KMS-11 (cell line): ENCODE measurements around the gene ASCL5.

Source experiments
- H2AFZ ChIP-seq: fragments of 200-600 bp; sonication (generic); 2 replicates; pipeline ENCODE4 v1.6.1; 2016; ENCODE audit warnings: antibody characterized with exemption, mixed run types, low read depth
- H3K27ac ChIP-seq: fragments of 200-600 bp; sonication (generic); 2 replicates; pipeline ENCODE4 v1.6.1; 2016; ENCODE audit warnings: mild to moderate bottlenecking, mixed run types
- H3K27me3 ChIP-seq: fragments of 200-600 bp; sonication (generic); 2 replicates; pipeline ENCODE4 v1.6.1; 2017; ENCODE audit warnings: mild to moderate bottlenecking, low read depth, mixed run types, moderate library complexity; ENCODE audit not compliant: insufficient read depth
- H3K36me3 ChIP-seq: fragments of 200-600 bp; sonication (generic); 2 replicates; pipeline ENCODE4 v1.6.1; 2017; ENCODE audit warnings: mild to moderate bottlenecking, mixed run types; ENCODE audit not compliant: insufficient read depth
- H3K4me1 ChIP-seq: fragments of 200-600 bp; sonication (generic); 2 replicates; pipeline ENCODE4 v1.6.1; 2016; ENCODE audit warnings: mild to moderate bottlenecking, low read depth, mixed run types; ENCODE audit not compliant: poor library complexity, severe bottlenecking
- H3K4me2 ChIP-seq: fragments of 200-600 bp; sonication (generic); 2 replicates; pipeline ENCODE4 v1.7.0; 2016; ENCODE audit warnings: mild to moderate bottlenecking, mixed run types
- H3K4me3 ChIP-seq: fragments of 200-600 bp; sonication (generic); IDR thresholded peaks from 2 replicates; pipeline ENCODE4 v1.6.1; 2017; ENCODE audit warnings: low read depth, low read length, mixed read lengths; ENCODE audit not compliant: insufficient read depth
- H3K79me2 ChIP-seq: fragments of 200-600 bp; sonication (generic); 2 replicates; pipeline ENCODE4 v1.6.1; 2016; ENCODE audit warnings: low read depth, mixed run types; ENCODE audit not compliant: insufficient read depth
- H3K9ac ChIP-seq: fragments of 200-600 bp; sonication (generic); 2 replicates; pipeline ENCODE4 v1.6.1; 2016; ENCODE audit warnings: mild to moderate bottlenecking, mixed run types
- H4K20me1 ChIP-seq: fragments of 200-600 bp; sonication (generic); 2 replicates; pipeline ENCODE4 v1.6.1; 2016; ENCODE audit warnings: mild to moderate bottlenecking, mixed run types; ENCODE audit not compliant: insufficient read depth
- TF ChIP-seq, protein P1 (sequence below): fragments of 200-600 bp; sonication (generic); conservative IDR thresholded peaks from 2 replicates; pipeline ENCODE4 v1.6.1; 2017; ENCODE audit warnings: low read depth, mild to moderate bottlenecking, antibody characterized with exemption, low read length, moderate library complexity, mixed read lengths

ASCL5 gene

DNA sequence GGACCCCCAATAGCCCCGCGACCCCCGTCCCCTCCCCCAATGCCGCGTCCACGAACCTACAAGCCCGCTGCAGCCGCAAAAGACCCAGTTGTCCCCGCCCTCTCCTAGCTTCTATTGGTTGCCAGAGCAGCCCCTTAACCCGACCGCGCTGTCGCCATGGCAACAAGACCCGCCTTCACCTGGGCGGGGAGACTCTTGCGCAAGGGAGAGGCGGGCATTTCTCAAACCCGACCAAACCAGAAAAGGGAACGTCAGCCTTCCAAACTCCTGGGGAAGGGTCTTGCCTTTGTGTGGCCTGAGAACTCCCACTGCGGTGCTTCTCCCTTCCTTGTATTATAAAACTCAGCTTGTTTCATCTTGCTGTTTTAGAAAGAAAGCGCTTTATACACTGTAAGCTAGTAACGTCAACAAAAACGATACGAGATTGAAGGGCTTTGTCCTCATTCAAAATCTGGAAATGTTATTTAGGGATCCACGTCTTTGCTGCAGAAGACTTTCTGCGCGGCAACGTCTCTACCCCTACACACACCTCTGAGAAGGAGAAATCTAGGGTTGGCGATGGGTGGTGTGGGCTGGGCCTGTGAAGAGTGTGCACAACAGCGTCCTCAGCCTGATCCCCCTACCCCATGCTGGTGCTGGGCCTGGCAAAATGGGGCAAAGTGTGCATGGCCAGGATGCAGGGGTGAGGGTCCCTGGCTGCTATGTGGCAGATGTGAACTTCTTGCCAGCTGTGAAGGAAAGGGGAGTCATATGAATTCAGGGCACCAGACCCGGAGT lies 27.6 kb upstream of the ASCL5 start, which contains the start of gene TMEM9:
TSS of gene TMEM9 (minus strand) at position 86 of the 777 bp plus-strand sequence. CDS start 551 bp downstream, outside the sequence.
- Histone ChIP-seq H3K36me3 (no peaks in the 10 kb centered on the region), H3K27ac (no peak within 1 kb of the TSS), H3K9ac (peak within 1 kb of the TSS; percentile 46; the same call in 1 of the 2 replicates), H3K27me3 (no peaks in the 10 kb centered on the region), H2AFZ (peak within 1 kb of the TSS; percentile 70), H3K4me2 (peak within 1 kb of the TSS; percentile 59), H3K4me1 (peaks cover 33% of the 10 kb centered on the region), H3K4me3 (peak within 1 kb of the TSS; percentile 94), H4K20me1 (no peaks in the 10 kb centered on the region), H3K79me2 (peaks cover 8% of the 10 kb centered on the region; the same call in 1 of the 2 replicates)
- TF ChIP-seq, protein P1, sequence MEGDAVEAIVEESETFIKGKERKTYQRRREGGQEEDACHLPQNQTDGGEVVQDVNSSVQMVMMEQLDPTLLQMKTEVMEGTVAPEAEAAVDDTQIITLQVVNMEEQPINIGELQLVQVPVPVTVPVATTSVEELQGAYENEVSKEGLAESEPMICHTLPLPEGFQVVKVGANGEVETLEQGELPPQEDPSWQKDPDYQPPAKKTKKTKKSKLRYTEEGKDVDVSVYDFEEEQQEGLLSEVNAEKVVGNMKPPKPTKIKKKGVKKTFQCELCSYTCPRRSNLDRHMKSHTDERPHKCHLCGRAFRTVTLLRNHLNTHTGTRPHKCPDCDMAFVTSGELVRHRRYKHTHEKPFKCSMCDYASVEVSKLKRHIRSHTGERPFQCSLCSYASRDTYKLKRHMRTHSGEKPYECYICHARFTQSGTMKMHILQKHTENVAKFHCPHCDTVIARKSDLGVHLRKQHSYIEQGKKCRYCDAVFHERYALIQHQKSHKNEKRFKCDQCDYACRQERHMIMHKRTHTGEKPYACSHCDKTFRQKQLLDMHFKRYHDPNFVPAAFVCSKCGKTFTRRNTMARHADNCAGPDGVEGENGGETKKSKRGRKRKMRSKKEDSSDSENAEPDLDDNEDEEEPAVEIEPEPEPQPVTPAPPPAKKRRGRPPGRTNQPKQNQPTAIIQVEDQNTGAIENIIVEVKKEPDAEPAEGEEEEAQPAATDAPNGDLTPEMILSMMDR, result no peak

DNA sequence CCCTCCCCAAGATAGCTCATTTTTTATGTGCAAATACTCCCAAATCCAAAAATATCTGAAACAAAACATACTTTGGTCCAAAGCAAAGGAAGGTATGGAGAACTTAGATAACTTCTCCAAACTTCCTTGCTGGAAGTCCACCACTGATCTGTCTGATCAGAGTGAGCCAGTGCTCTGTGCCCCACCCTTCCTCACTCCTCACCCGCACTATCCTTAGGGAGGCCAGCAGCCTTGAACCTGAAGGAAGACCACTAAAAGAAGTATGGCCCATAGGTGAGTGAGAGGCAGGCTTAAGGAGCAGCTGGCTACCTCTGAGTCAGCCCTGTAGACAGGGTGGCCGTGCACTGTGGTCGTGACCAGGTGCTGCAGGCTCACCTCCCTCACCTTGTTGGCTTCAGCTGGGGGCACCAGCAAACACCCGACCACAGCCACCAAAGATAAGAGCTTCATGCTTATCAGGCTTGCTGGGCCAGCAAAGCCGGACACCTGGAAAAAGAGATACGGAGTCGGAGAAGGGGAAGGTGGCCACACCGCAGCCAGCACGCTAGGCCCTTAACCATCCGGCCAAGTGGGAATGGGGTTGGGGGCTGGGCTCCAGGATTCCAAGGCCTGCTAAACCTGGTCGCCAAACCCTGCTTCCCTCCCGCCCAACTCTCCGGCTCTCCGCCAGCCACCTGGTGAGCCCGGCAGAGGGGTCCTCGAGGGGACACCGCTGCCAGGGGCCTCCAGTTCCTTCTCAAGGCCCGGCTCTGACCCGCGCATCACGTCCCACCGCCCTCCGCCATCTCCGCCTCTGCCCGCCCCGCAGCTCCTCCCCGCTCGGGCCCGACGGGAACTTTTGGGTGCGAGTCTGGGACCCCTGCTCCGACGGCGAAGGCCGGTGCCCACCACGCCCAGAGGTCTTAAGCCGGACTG lies 26.7 kb upstream of the ASCL5 start:
- H3K36me3 ChIP-seq, result no peaks in the 10 kb centered on the region
- peaks cover 8% of the 10 kb centered on the region; the same call in 1 of the 2 replicates for H3K79me2 ChIP-seq
- no peaks in the 10 kb centered on the region for H3K27me3 ChIP-seq
- peak overlapping the region; percentile 54 for H3K4me2 ChIP-seq
- H3K27ac ChIP-seq, result no peak overlapping the region
- H4K20me1 ChIP-seq, result no peaks in the 10 kb centered on the region
- H3K4me3 ChIP-seq, result peak overlapping the region; percentile 94
- peak overlapping the region; percentile 70 for H2AFZ ChIP-seq
- peak overlapping the region; percentile 46; the same call in 1 of the 2 replicates for H3K9ac ChIP-seq
- TF ChIP-seq, protein P1, result no peak
- peaks cover 31% of the 10 kb centered on the region for H3K4me1 ChIP-seq

DNA sequence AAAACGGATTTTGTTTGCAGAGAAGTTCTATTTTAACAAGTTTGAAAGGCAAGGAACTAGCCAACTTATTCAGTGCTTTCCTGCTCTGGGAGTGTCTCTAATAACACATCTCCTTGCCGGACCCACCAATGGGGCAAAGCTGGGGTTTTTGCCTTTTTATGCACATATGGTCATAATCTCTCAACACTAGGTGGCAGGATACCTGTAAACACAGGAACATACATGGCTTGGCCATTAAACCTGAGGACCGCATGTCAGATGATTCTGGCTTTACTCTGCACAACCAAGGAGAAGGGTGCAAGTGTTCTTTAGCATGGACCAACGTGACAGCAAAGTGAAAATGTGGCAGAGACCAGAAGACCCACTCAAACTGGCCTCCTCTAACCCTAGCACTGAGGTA lies 22.4 kb upstream of the ASCL5 start:
- Histone ChIP-seq H4K20me1 (no peaks in the 10 kb centered on the region), H2AFZ (no peak overlapping the region), H3K79me2 (peaks cover 8% of the 10 kb centered on the region; the same call in 1 of the 2 replicates), H3K36me3 (peaks cover 4% of the 10 kb centered on the region; the same call in 1 of the 2 replicates), H3K4me3 (no peak overlapping the region), H3K4me2 (no peak overlapping the region), H3K27me3 (no peaks in the 10 kb centered on the region), H3K9ac (no peak overlapping the region), H3K4me1 (peaks cover 8% of the 10 kb centered on the region), H3K27ac (no peak overlapping the region)
- TF ChIP-seq, protein P1, result peak; percentile 84

DNA sequence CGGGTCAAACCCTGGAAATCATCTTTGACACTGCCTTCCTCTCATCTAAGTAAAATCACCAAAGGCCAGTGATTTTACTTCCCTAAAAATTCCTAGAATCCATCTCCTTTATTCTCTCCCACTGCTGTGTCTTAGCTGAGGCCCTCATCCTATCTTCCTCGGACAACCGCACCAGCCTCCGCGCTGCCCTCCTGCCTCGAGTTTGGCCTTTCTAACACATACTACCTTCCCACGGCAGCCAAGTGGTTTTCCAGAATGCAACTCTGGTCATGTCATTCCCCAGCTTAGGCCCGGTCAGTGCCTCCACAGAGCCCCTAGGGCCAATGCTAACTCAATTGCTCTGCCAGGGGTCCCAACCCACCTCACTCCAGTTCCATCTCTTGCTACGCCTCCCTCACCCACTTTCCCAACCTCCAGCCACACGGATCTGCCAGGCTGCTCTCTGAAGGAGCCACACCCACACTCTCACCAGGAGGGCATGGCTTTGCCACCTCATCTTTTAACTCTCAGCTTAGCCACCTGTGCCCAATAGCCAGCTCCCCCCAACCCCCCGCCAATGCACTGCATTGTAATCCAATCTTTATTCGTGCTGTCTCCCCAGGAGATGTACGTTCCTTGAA lies 20.5 kb upstream of the ASCL5 start:
- Histone ChIP-seq H3K27me3 (no peaks in the 10 kb centered on the region), H3K36me3 (peaks cover 4% of the 10 kb centered on the region; the same call in 1 of the 2 replicates), H4K20me1 (no peaks in the 10 kb centered on the region), H3K4me2 (no peak overlapping the region), H3K79me2 (no peaks in the 10 kb centered on the region), H3K4me3 (no peak overlapping the region), H3K9ac (no peak overlapping the region), H3K27ac (no peak overlapping the region), H3K4me1 (no peaks in the 10 kb centered on the region), H2AFZ (no peak overlapping the region)
- TF ChIP-seq, protein P1, result no peak
